Type B pancreatic cell (in vitro differentiated cells): ENCODE data around the gene HECW1. TPM values are rescaled to one million over a fixed set of nuclear protein-coding genes. Genes with fewer than 3 reads are reported as not detected.
"Not testable (repeated sequence)": the region's sequence is repeated elsewhere in the genome, so short reads cannot be mapped to it uniquely, and the experiment has no call there.

Experiments used
- DNase-seq: peaks from one replicate; pipeline ENCODE4 v3.0.0; 2021; ENCODE audit warnings: mixed read lengths; ENCODE audit not compliant: unreplicated experiment; ENCODE audit errors: extremely low spot score
- H3K27ac Mint-ChIP-seq: 2 replicates; pipeline ENCODE4 v1.8.0; 2021; ENCODE audit warnings: mild to moderate bottlenecking, mixed read lengths
- H3K27me3 Mint-ChIP-seq: 2 replicates; pipeline ENCODE4 v1.8.0; 2021; ENCODE audit warnings: mixed read lengths
- H3K36me3 Mint-ChIP-seq: 2 replicates; pipeline ENCODE4 v1.8.0; 2021; ENCODE audit warnings: mixed read lengths
- H3K4me1 Mint-ChIP-seq: one replicate; pipeline ENCODE4 v1.8.0; 2021; ENCODE audit warnings: mixed read lengths; ENCODE audit not compliant: unreplicated experiment
- H3K4me3 Mint-ChIP-seq: 2 replicates; pipeline ENCODE4 v1.8.0; 2021; ENCODE audit warnings: mild to moderate bottlenecking, mixed read lengths
- H3K9me3 Mint-ChIP-seq: 2 replicates; pipeline ENCODE4 v1.8.0; 2021; ENCODE audit warnings: mixed read lengths
- total RNA-seq: library from RNA; stranded (reverse); gene quantifications from 2 replicates; pipeline ENCODE4 v1.2.1, GENCODE V29; 2021; ENCODE audit warnings: low replicate concordance
- TF ChIP-seq, protein P1 (sequence below): fragments of 200-600 bp; sonication (generic); conservative IDR thresholded peaks from 2 replicates; pipeline ENCODE4 v1.5.0; 2021; ENCODE audit warnings: antibody characterized with exemption, mild to moderate bottlenecking

HECW1 gene
- total RNA-seq, 1 donor from 2014 or later: 1.4 TPM

DNA sequence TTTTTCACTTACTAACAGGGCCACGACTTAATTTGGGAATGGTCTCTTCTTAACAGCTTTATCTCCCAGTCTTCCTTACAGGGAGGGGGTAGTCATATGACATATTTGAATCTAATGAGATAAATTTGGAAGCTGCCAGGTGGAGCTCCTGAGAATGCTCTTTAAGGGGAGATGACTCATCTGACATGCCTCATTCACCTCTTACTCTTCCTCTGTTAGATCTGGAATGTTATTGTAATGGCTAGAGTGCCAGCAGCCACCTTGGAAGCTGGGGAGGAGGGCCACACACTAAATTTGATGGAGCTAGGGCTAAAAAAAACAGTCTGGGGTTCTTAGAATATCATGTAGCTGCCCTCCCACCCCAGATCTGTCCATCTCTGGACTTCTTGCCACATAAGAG is 22.7 kb downstream of the HECW1 start:
- peaks cover 6% of the 10 kb centered on the region for H3K27me3 Mint-ChIP-seq
- no peaks in the 10 kb centered on the region for H3K9me3 Mint-ChIP-seq
- no peak overlapping the region for H3K4me3 Mint-ChIP-seq
- DNase-seq: no peak
- H3K27ac Mint-ChIP-seq: no peak overlapping the region
- TF ChIP-seq, protein P1, sequence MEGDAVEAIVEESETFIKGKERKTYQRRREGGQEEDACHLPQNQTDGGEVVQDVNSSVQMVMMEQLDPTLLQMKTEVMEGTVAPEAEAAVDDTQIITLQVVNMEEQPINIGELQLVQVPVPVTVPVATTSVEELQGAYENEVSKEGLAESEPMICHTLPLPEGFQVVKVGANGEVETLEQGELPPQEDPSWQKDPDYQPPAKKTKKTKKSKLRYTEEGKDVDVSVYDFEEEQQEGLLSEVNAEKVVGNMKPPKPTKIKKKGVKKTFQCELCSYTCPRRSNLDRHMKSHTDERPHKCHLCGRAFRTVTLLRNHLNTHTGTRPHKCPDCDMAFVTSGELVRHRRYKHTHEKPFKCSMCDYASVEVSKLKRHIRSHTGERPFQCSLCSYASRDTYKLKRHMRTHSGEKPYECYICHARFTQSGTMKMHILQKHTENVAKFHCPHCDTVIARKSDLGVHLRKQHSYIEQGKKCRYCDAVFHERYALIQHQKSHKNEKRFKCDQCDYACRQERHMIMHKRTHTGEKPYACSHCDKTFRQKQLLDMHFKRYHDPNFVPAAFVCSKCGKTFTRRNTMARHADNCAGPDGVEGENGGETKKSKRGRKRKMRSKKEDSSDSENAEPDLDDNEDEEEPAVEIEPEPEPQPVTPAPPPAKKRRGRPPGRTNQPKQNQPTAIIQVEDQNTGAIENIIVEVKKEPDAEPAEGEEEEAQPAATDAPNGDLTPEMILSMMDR: no peak
- no peaks in the 10 kb centered on the region for H3K36me3 Mint-ChIP-seq
- H3K4me1 Mint-ChIP-seq: no peaks in the 10 kb centered on the region

DNA sequence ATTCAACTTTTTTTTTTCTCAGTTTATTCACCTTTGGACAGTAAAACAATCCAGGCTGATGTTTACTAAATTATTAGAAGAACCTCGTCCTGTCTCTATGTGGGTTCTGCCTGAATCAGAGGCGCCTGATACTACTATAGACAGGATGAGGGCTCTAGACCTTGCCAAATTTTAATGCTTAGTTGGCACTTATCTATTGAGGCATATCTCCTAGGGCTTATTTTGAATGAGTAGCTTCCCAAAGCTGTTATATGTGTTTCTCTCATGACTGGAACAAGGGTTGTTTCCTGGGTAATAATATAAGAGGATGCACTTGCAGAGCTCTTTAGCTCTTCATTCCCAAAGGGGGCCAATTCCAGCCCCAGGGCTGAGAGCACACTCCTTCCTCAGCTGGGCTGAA is 23.6 kb downstream of the HECW1 start:
- Mint-ChIP-seq H3K4me3 (no peak overlapping the region), H3K4me1 (no peaks in the 10 kb centered on the region), H3K27me3 (peaks cover 11% of the 10 kb centered on the region), H3K27ac (no peak overlapping the region), H3K9me3 (no peaks in the 10 kb centered on the region), H3K36me3 (no peaks in the 10 kb centered on the region)
- TF ChIP-seq, protein P1: no peak
- no peak for DNase-seq

DNA sequence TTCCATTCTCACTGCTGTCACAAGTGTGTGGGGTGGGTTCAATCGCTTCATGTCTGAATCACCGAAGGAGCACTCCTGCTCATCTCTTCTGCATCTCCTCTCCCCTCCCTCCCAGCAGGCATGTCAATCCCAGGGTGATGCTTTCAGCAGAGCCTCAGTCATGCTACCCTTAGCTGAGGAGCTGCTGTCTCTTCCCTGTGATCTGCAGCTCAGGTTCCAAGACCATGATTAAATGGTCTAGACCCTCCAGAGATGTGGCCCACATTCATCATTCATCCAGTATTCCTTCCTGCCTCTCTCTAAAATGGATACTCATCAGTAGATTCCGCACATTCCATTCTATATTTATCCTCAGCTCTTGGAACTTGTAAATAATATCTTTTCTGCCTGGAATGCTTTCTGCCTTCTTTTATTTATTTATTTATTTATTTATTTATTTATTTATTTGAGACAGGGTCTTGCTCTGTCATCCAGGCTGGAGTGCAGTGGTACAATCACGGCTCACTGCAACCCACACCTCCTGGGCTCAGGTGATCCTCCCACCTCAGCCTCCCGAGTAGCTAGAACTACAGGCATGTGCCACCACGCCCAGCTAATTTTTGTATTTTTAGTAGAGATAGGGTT is 24.8 kb downstream of the HECW1 start:
- not testable (repeated sequence) for H3K27ac Mint-ChIP-seq, H3K9me3 Mint-ChIP-seq, H3K4me1 Mint-ChIP-seq, DNase-seq, H3K36me3 Mint-ChIP-seq, H3K4me3 Mint-ChIP-seq
- H3K27me3 Mint-ChIP-seq: peaks cover 11% of the 10 kb centered on the region

DNA sequence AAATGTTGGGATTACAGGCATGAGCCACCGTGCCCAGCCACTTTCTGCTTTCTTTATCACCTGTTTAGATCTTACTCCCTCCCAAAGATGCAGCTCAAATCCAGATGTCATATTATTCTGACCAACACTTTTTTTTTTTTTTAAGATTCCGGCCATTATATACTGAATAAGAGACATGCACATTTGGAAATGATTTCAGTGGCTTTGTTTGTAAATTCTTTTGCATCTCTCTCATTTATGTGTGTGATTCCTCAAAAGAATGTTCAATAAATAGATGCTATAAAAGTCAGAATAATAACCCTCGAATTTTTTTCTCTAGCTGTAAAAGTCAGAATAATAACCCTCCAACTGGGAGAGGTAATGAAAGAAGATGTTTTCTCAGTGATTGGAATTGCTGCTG is 25.4 kb downstream of the HECW1 start:
- H3K27me3 Mint-ChIP-seq: peaks cover 8% of the 10 kb centered on the region
- no peaks in the 10 kb centered on the region for H3K36me3 Mint-ChIP-seq
- no peak for DNase-seq
- H3K27ac Mint-ChIP-seq: no peak overlapping the region
- no peaks in the 10 kb centered on the region for H3K4me1 Mint-ChIP-seq
- no peaks in the 10 kb centered on the region for H3K9me3 Mint-ChIP-seq
- TF ChIP-seq, protein P1: no peak
- no peak overlapping the region for H3K4me3 Mint-ChIP-seq

DNA sequence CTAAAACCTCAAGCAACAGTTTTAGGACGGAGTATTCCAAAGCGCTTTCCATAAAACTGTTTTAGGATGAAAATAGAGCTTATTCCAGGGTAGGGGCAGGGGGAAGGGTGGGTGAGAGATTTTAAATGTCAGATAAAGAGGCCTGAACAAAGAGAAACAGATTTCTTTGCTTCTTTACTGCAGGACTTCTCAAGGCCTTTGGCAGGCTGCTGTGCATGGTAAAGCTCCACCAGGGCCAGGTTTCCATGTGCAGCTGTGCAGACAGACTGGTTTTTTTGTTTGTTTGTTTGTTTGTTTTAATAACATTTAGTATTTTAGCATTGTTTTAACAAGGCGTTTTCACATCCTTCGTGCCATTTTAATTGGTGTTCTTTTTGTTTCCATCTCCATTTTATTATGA is 26.3 kb downstream of the HECW1 start:
- Mint-ChIP-seq H3K36me3 (no peaks in the 10 kb centered on the region), H3K9me3 (no peaks in the 10 kb centered on the region), H3K4me1 (no peaks in the 10 kb centered on the region), H3K27ac (no peak overlapping the region), H3K27me3 (peaks cover 8% of the 10 kb centered on the region), H3K4me3 (no peak overlapping the region)
- no peak for DNase-seq
- TF ChIP-seq, protein P1: no peak

DNA sequence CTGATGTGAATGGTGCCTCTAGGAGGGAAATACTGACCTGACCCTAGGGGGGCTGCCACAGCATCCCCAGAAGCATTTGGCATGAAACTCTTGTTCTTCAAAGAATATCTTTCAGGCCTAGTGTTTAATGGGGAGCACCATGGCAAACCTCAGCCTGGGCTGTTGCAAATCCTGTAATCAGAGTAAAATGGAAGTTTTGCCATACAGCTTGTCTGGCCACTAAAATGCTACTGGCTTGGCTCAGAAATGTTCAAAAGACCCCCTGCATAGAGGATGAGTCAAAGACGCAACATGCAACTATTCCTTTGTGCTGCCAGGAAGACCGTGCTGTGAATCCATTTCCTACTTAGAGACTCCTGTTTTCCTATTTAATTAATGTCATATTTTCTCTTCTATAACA is 26.7 kb downstream of the HECW1 start:
- Mint-ChIP-seq H3K27ac (no peak overlapping the region), H3K27me3 (peaks cover 11% of the 10 kb centered on the region), H3K4me1 (no peaks in the 10 kb centered on the region), H3K36me3 (no peaks in the 10 kb centered on the region), H3K9me3 (no peaks in the 10 kb centered on the region), H3K4me3 (no peak overlapping the region)
- no peak for DNase-seq
- TF ChIP-seq, protein P1: no peak
